ENCODE results near the gene COLEC11. TPM values are rescaled to one million over a fixed set of nuclear protein-coding genes. Genes with fewer than 3 reads are reported as not detected.

The COLEC11 gene
- total RNA-seq, 1 donor from 2014 or later, result 1.5 TPM

GRCh38 chr2:3581367-3582262 lies 13.3 kb upstream of the COLEC11 start:
- intact Hi-C loops (cut with DNase I), result no loop called here
- ATAC-seq (no peak), DNase-seq (no peak)
- Histone ChIP-seq H3K36me3 (peaks cover 75% of the 10 kb centered on the region), H3K27me3 (no peaks in the 10 kb centered on the region), H3K4me1 (peaks cover 47% of the 10 kb centered on the region), H3K27ac (no peak overlapping the region), H3K9me3 (no peaks in the 10 kb centered on the region), H3K4me3 (no peak overlapping the region)
- TF ChIP-seq CTCF (IDR thresholded peaks at IDR 0.05), result no peak

- ATAC-seq (no peak), DNase-seq (no peak)
- intact Hi-C loops (cut with DNase I), result no loop called here
- Histone ChIP-seq H3K36me3 (peaks cover 51% of the 10 kb centered on the region), H3K4me3 (no peak overlapping the region), H3K27me3 (no peaks in the 10 kb centered on the region), H3K27ac (no peak overlapping the region), H3K9me3 (no peaks in the 10 kb centered on the region), H3K4me1 (peaks cover 24% of the 10 kb centered on the region)
- no peak for TF ChIP-seq CTCF (IDR thresholded peaks at IDR 0.05)
Measured at GRCh38 chr2:3584076-3584475, 10.8 kb upstream of the COLEC11 start.

- Histone ChIP-seq H3K9me3 (no peaks in the 10 kb centered on the region), H3K36me3 (peaks cover 44% of the 10 kb centered on the region), H3K27me3 (no peaks in the 10 kb centered on the region), H3K4me3 (peak overlapping the region; percentile 23), H3K4me1 (peaks cover 20% of the 10 kb centered on the region), H3K27ac (peak overlapping the region; percentile 80)
- TF ChIP-seq CTCF (IDR thresholded peaks at IDR 0.05), result no peak
- DNase-seq, result no peak
- no peak for ATAC-seq
- intact Hi-C loops (cut with DNase I), result no loop called here
Measured at GRCh38 chr2:3584608-3585260, 10.2 kb upstream of the COLEC11 start.

GRCh38 chr2:3585261-3586109 lies 9.4 kb upstream of the COLEC11 start:
- H3K4me3 ChIP-seq, result peak overlapping the region; percentile 23
- DNase-seq, result no peak
- H3K4me1 ChIP-seq, result peaks cover 18% of the 10 kb centered on the region
- intact Hi-C loops (cut with DNase I), result no loop called here
- H3K27ac ChIP-seq, result peak overlapping the region; percentile 80
- H3K27me3 ChIP-seq, result no peaks in the 10 kb centered on the region
- H3K36me3 ChIP-seq, result peaks cover 36% of the 10 kb centered on the region
- TF ChIP-seq CTCF (IDR thresholded peaks at IDR 0.05), result no peak
- ATAC-seq, result peak; percentile 75
- H3K9me3 ChIP-seq, result no peaks in the 10 kb centered on the region

- no peak for TF ChIP-seq CTCF (IDR thresholded peaks at IDR 0.05)
- peaks cover 18% of the 10 kb centered on the region for H3K4me1 ChIP-seq
- no peaks in the 10 kb centered on the region for H3K27me3 ChIP-seq
- peaks cover 29% of the 10 kb centered on the region for H3K36me3 ChIP-seq
- ATAC-seq (no peak), DNase-seq (no peak)
- no peaks in the 10 kb centered on the region for H3K9me3 ChIP-seq
- peak overlapping the region; percentile 80 for H3K27ac ChIP-seq
- H3K4me3 ChIP-seq, result no peak overlapping the region
- intact Hi-C loops (cut with DNase I), result no loop called here
Measured at GRCh38 chr2:3586220-3586619, 8.7 kb upstream of the COLEC11 start.
